Thoracic aorta (tissue), 2 donors: ENCODE measurements around the gene PDLIM5. TPM values are rescaled to one million over a fixed set of nuclear protein-coding genes. Genes with fewer than 3 reads are reported as not detected.

ENCODE experiments used
- ATAC-seq: fragments of 150-250 bp; one replicate; pipeline ENCODE4 v1.8.0; 2017; ENCODE audit warnings: low read depth; ENCODE audit not compliant: insufficient number of reproducible peaks, low FRiP score
- DNase-seq: peaks from one replicate; pipeline ENCODE4 v3.0.0-alpha.2; 2020; ENCODE audit warnings: low spot score
- H3K27ac ChIP-seq, 2 donors: fragments of 200-600 bp; sonication (generic); 1 replicate in 1 of 2; 2 replicates in 1 of 2; pipeline ENCODE4 v1.5.1; 2016; ENCODE audit warnings: mild to moderate bottlenecking in 2 of 2, moderate library complexity in 2 of 2
- H3K27me3 ChIP-seq: fragments of 200-600 bp; sonication (generic); replicated peaks from 2 replicates; pipeline ENCODE4 v1.6.0; 2016; ENCODE audit warnings: mild to moderate bottlenecking; ENCODE audit not compliant: insufficient read depth
- H3K36me3 ChIP-seq: fragments of 200-600 bp; sonication (generic); one replicate; pipeline ENCODE4 v1.5.1; 2016
- H3K4me1 ChIP-seq, 2 donors: fragments of 200-600 bp; sonication (generic); 1 replicate in 1 of 2; 2 replicates in 1 of 2; pipeline versions ENCODE4 v1.5.1 to v1.6.0; 2016; ENCODE audit warnings: low read depth in 2 of 2, mild to moderate bottlenecking in 1 of 2; ENCODE audit not compliant: control insufficient read depth in 1 of 2
- H3K4me3 ChIP-seq: fragments of 200-600 bp; sonication (generic); 2 replicates; pipeline ENCODE4 v1.5.1; 2016; ENCODE audit warnings: mild to moderate bottlenecking
- H3K9me3 ChIP-seq: fragments of 200-600 bp; sonication (generic); 2 replicates; pipeline ENCODE4 v1.5.1; 2016
- total RNA-seq, 2 donors: library from RNA; depleted of rRNA; stranded (reverse); fragments of >200 nt; gene quantifications; one replicate each; pipeline versions ENCODE4 v1.1.0 to v1.2.3, GENCODE V29; 2016
- TF ChIP-seq, protein P1 (sequence below): fragments of 200-600 bp; sonication (generic); IDR thresholded peaks from one replicate; pipeline ENCODE4 v1.5.1; 2019; ENCODE audit warnings: antibody characterized with exemption

The PDLIM5 gene
- total RNA-seq, 2 donors from 2014 or later: 275 to 328 TPM

GRCh38 chr4:94665500-94666404 is 214.0 kb downstream of the PDLIM5 start:
- DNase-seq: no peak
- H3K4me1 ChIP-seq: peaks cover 4 to 15% of the 10 kb centered on the region in 2 donors
- no peaks in the 10 kb centered on the region for H3K9me3 ChIP-seq
- no peak for ATAC-seq
- no peak overlapping the region for H3K4me3 ChIP-seq
- peaks cover 18% of the 10 kb centered on the region for H3K36me3 ChIP-seq
- H3K27ac ChIP-seq: no peak overlapping the region
- no peaks in the 10 kb centered on the region for H3K27me3 ChIP-seq
- TF ChIP-seq, protein P1, sequence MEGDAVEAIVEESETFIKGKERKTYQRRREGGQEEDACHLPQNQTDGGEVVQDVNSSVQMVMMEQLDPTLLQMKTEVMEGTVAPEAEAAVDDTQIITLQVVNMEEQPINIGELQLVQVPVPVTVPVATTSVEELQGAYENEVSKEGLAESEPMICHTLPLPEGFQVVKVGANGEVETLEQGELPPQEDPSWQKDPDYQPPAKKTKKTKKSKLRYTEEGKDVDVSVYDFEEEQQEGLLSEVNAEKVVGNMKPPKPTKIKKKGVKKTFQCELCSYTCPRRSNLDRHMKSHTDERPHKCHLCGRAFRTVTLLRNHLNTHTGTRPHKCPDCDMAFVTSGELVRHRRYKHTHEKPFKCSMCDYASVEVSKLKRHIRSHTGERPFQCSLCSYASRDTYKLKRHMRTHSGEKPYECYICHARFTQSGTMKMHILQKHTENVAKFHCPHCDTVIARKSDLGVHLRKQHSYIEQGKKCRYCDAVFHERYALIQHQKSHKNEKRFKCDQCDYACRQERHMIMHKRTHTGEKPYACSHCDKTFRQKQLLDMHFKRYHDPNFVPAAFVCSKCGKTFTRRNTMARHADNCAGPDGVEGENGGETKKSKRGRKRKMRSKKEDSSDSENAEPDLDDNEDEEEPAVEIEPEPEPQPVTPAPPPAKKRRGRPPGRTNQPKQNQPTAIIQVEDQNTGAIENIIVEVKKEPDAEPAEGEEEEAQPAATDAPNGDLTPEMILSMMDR: no peak

GRCh38 chr4:94668724-94669123 is 217.0 kb downstream of the PDLIM5 start:
- H3K27me3 ChIP-seq: no peaks in the 10 kb centered on the region
- ATAC-seq (no peak), DNase-seq (no peak)
- no peaks in the 10 kb centered on the region for H3K9me3 ChIP-seq
- H3K4me3 ChIP-seq: no peak overlapping the region
- TF ChIP-seq, protein P1: no peak
- H3K4me1 ChIP-seq: peaks cover 4 to 15% of the 10 kb centered on the region in 2 donors
- H3K27ac ChIP-seq: no peak overlapping the region
- peaks cover 6% of the 10 kb centered on the region for H3K36me3 ChIP-seq

GRCh38 chr4:94669672-94670664 is 218.2 kb downstream of the PDLIM5 start:
- H3K4me3 ChIP-seq: no peak overlapping the region
- DNase-seq (no peak), ATAC-seq (peak; percentile 70)
- no peaks in the 10 kb centered on the region for H3K36me3 ChIP-seq
- no peaks in the 10 kb centered on the region for H3K9me3 ChIP-seq
- H3K27me3 ChIP-seq: no peaks in the 10 kb centered on the region
- peaks cover 4 to 15% of the 10 kb centered on the region in 2 donors for H3K4me1 ChIP-seq
- TF ChIP-seq, protein P1: no peak
- H3K27ac ChIP-seq: no peak overlapping the region

GRCh38 chr4:94671113-94671512 is 219.4 kb downstream of the PDLIM5 start:
- Histone ChIP-seq H3K9me3 (no peaks in the 10 kb centered on the region), H3K4me3 (no peak overlapping the region), H3K4me1 (peaks cover 4 to 15% of the 10 kb centered on the region in 2 donors), H3K36me3 (no peaks in the 10 kb centered on the region), H3K27ac (no peak overlapping the region), H3K27me3 (no peaks in the 10 kb centered on the region)
- ATAC-seq (no peak), DNase-seq (no peak)
- TF ChIP-seq, protein P1: no peak

GRCh38 chr4:94673961-94674360 is 222.2 kb downstream of the PDLIM5 start:
- no peak overlapping the region for H3K27ac ChIP-seq
- H3K4me3 ChIP-seq: no peak overlapping the region
- no peak for ATAC-seq
- peaks cover 4 to 15% of the 10 kb centered on the region in 2 donors for H3K4me1 ChIP-seq
- no peak for DNase-seq
- no peaks in the 10 kb centered on the region for H3K36me3 ChIP-seq
- no peaks in the 10 kb centered on the region for H3K27me3 ChIP-seq
- H3K9me3 ChIP-seq: no peaks in the 10 kb centered on the region
- TF ChIP-seq, protein P1: no peak
